RWPE1 (cell line): ENCODE results near the gene INPP1.
"Not testable (repeated sequence)": the region's sequence is repeated elsewhere in the genome, so short reads cannot be mapped to it uniquely, and the experiment has no call there.

ENCODE experiments used
- CTCF ChIA-PET: fragments of 350-600 bp; sonication (Branson Sonifier 250); formaldehyde crosslinking; extraction: SDS; loops from one replicate; lab custom pipeline; 2021; lab: Yijun Ruan, JAX
- POLR2A ChIA-PET: fragments of 400-600 bp; formaldehyde crosslinking; extraction: SDS; loops from one replicate; lab custom pipeline; 2020; ENCODE audit warnings: antibody characterized with exemption; ENCODE audit not compliant: low non-redundant PET; lab: Yijun Ruan, JAX
- DNase-seq: peaks from one replicate; pipeline ENCODE4 v3.0.0; 2012; ENCODE audit warnings: low spot score
- H3K27ac ChIP-seq: fragments of 450-650 bp; 2 replicates; pipeline ENCODE4 v1.5.1; 2017
- TF ChIP-seq, protein P1 (sequence below): fragments of 450-650 bp; conservative IDR thresholded peaks from 2 replicates; pipeline ENCODE4 v1.5.1; 2017; ENCODE audit warnings: low read depth, mild to moderate bottlenecking

The INPP1 gene, protein sequence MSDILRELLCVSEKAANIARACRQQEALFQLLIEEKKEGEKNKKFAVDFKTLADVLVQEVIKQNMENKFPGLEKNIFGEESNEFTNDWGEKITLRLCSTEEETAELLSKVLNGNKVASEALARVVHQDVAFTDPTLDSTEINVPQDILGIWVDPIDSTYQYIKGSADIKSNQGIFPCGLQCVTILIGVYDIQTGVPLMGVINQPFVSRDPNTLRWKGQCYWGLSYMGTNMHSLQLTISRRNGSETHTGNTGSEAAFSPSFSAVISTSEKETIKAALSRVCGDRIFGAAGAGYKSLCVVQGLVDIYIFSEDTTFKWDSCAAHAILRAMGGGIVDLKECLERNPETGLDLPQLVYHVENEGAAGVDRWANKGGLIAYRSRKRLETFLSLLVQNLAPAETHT

DNA sequence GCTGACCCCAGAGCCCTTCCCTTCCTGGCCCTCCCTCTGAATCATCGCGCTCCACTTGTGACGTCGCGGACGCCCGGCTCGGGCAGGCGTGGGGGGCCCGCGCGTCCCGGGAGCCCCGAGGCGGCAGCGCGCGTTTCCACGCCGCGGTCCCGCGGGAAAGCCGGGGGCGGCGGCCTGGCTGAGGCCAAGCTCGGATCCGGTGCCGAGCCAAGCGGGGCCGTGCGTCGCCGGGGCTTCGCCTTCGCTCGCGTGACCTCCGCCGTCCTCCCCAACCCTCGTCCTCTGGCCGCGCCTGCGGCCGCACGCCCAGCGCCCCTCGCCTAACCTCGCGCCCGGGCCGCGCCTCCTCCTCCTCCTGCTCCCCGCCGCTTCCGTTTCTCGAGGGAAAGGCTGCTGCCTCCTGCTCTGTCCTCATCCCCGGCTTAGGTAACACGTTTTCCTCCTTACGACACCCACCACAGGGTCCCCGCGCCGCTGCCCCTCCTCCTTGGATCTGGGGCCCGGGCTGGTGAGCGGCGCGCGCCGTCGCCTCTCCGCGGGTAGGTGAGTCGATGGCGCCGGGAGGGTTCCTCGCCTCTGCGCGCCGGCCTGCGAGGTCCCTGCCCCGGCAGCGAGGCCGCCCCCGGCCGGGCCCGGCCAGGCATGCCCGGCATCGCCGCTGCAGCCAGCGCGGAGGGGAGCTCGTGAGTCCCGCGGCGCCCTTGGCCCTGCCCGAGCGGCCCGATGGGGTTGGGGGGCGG, at the start of gene INPP1:
TSS of gene INPP1 (plus strand) at position 54 of the 740 bp plus-strand sequence. CDS start 16,514 bp downstream, outside the sequence.
- CTCF ChIA-PET = interaction anchor here (0.5 to 1.7 kb wide), 6 partner anchors 9 to 648 kb away, joined by 3 to 5 read pairs (median 4); no protein-coding TSS in a partner anchor
- POLR2A ChIA-PET = no interaction called here
- TF ChIP-seq, protein P1, sequence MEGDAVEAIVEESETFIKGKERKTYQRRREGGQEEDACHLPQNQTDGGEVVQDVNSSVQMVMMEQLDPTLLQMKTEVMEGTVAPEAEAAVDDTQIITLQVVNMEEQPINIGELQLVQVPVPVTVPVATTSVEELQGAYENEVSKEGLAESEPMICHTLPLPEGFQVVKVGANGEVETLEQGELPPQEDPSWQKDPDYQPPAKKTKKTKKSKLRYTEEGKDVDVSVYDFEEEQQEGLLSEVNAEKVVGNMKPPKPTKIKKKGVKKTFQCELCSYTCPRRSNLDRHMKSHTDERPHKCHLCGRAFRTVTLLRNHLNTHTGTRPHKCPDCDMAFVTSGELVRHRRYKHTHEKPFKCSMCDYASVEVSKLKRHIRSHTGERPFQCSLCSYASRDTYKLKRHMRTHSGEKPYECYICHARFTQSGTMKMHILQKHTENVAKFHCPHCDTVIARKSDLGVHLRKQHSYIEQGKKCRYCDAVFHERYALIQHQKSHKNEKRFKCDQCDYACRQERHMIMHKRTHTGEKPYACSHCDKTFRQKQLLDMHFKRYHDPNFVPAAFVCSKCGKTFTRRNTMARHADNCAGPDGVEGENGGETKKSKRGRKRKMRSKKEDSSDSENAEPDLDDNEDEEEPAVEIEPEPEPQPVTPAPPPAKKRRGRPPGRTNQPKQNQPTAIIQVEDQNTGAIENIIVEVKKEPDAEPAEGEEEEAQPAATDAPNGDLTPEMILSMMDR = no peak
- peak; percentile 31 for DNase-seq
- peak within 1 kb of the TSS; percentile 85 for H3K27ac ChIP-seq

DNA sequence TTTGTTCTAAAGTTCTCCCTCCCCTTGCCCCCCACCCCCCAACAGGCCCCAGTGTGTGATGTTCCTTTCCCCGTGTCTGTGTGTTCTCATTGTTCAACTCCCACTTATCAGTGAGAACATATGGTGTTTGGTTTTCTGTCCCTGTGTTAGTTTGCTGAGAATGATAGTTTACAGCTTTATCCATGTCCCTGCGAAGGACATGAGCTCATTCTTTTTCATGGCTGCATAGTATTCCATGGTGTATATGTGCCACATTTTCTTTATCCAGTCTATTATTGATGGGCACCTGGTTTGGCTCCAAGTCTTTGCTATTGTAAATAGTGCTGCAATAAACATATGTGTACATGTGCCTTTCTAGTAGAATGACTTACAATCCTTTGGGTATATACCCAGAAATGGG, 45.5 kb upstream of the INPP1 start:
- POLR2A ChIA-PET, DNase-seq, CTCF ChIA-PET, H3K27ac ChIP-seq: not testable (repeated sequence)

DNA sequence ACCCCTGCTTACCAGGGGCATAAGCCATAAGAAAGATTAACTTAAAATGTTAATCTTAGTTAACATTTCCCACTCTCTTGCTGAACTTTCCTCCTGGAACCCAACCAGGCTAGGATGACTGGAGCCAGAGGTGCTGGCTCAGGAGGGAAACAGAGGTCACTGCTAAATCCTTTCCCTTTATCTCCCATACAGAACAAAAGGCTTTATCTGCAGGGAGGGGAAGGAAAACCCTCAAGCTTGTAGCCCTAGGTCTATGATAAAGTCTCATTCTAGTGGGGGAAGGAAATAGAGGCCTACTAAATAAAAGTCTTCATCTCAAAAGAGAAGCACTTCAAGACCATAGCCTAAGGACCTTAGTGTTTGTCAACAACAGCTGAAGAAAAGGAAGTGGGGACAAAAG, 42.4 kb upstream of the INPP1 start:
- ChIA-PET CTCF (no interaction called here), POLR2A (no interaction called here)
- H3K27ac ChIP-seq = no peak overlapping the region
- no peak for DNase-seq
- TF ChIP-seq, protein P1 = no peak

DNA sequence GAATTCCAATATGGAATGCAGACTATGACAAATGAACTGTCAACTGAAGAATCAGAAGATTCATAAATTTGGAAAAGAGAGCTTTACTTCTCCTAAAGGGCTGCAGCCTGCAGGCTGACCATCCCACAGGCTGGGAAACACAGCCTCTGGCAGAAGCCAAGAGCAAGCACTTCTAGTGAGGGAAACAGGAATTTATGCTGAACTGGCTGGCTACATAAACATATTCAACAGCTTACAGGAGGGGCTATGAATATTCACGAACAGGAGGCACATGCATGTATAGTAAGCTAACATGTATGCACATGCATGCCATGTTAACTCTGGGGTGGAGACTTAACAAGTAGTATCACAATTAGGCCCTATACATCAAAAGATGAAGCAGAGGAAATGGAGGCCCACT, 41.3 kb upstream of the INPP1 start:
- no peak overlapping the region for H3K27ac ChIP-seq
- ChIA-PET POLR2A (no interaction called here), CTCF (interaction anchor here (0.5 kb wide), 1 partner anchor 133 kb away, joined by 4 read pairs; no protein-coding TSS in a partner anchor)
- TF ChIP-seq, protein P1 = no peak
- no peak for DNase-seq

DNA sequence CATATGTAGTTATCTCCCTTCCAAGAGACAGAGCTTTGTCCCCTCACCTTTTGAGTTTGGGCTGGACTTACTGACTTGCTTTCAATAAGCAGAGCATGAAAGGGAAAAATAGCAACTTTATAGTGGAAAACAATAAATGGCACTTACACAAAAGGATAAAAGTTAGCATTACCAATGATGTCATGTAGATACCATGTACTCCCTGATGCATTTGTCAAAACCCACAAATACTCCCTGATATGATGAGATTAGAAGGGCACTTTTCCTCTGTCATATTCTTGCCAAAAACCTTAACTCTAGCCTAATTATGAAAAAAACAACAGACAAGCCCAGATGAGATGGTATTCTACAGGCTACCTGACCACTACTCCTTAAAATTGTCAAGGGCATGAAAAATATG, 39.7 kb upstream of the INPP1 start:
- ChIA-PET CTCF (no interaction called here), POLR2A (no interaction called here)
- TF ChIP-seq, protein P1 = no peak
- DNase-seq = no peak
- no peak overlapping the region for H3K27ac ChIP-seq

DNA sequence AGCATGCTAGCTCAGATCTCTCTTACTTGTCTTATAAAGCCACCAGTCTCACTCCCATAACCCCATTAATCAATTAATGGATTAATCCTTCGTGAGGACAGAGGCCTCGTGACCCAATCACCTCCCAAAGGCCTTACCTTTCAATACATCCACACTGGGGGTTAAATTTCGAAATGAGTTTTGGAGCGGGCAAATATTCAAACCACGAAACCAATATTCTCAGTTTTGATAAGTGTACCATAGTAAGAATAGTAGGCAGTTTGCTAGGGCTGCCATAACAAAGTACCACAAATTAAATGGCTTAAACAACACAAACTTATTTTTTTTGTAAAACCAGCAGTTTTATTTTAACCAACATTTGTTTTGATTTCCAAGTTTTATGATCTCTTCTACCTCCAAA, 39.0 kb upstream of the INPP1 start:
- TF ChIP-seq, protein P1 = no peak
- POLR2A ChIA-PET = no interaction called here
- no peak overlapping the region for H3K27ac ChIP-seq
- DNase-seq = no peak
- CTCF ChIA-PET = no interaction called here

DNA sequence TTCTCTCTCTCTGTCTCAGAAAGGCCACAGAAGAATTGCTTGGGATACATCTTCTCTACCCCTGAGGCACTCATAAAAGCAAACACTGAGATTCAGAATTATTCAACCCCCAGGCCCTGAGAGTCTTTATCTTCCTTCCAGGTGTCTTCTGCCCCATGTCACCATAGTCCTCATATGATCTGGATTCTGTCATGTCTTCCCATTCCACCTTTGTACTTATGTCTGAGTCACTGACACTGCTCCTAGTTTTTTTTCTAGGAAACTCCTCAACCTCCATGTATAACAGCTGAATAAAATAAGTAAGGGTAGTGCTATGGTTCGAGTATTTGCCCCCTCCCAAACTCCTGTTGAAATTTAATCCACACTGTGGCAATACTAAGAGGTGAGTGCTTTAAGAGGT, 35.4 kb upstream of the INPP1 start:
- POLR2A ChIA-PET = no interaction called here
- no peak for DNase-seq
- H3K27ac ChIP-seq = no peak overlapping the region
- TF ChIP-seq, protein P1 = no peak
- CTCF ChIA-PET = no interaction called here
